Stomach (tissue), 4 donors: ENCODE data around the gene CYTH3.

Experiments
- CTCF ChIP-seq, 7 experiments: fragments of 450-650 bp in 4 of 7; fragments of 200-600 bp in 3 of 7; sonication (generic) in 3 of 7; IDR thresholded peaks; one replicate each; pipeline ENCODE4 v1.5.1; 2016 to 2019; ENCODE audit warnings: antibody characterized with exemption in 7 of 7, control low read depth in 2 of 7, mild to moderate bottlenecking in 1 of 7
- POLR2A ChIP-seq, 4 donors: fragments of 450-650 bp; IDR thresholded peaks; one replicate each; pipeline ENCODE4 v1.6.1; 2016; ENCODE audit warnings: antibody characterized with exemption in 4 of 4, control low read depth in 2 of 4, mild to moderate bottlenecking in 1 of 4, moderate library complexity in 1 of 4
- POLR2AphosphoS5 ChIP-seq, 3 donors: sonication (generic); formaldehyde crosslinking; IDR thresholded peaks; one replicate each; pipeline ENCODE4 v1.6.1; 2016; ENCODE audit warnings: antibody characterized with exemption in 3 of 3

GRCh38 chr7:6269527-6269926 lies 2.9 kb downstream of the CYTH3 start:
- TF ChIP-seq CTCF (IDR thresholded peaks at IDR 0.05) = no peak
- no peak for TF ChIP-seq POLR2AphosphoS5 (IDR thresholded peaks at IDR 0.05)
- TF ChIP-seq POLR2A (IDR thresholded peaks at IDR 0.05) = no peak
